HG03575 (cell line): ENCODE measurements around the gene HEG1.

ENCODE experiments used
- ATAC-seq: cut with Tn5 transposase; IDR thresholded peaks from one replicate; pipeline ENCODE4 v1.9.1; 2021; ENCODE audit not compliant: unreplicated experiment, insufficient number of reproducible peaks, low FRiP score; ENCODE audit errors: extremely low read depth

Gene HEG1

DNA sequence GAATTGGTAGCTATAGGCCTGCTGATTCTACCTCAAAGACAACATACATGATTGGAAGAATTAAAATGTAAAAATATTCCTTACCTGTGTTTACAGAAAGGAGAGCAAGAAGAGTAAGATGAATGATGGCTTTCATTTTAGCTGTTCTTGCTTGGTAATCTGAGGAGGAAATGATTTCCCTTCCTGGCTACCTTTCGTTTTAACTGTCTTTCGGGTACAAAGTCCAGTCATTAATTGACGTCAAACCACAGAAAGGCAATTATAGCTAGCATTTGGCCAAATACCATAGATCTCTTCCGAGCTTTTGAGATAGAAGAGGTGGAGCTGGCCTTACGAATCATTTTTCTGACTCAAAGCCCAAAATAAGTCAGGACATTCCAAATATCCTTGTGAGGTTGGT, 121.2 kb downstream of the HEG1 start, which contains the start of gene MUC13:
TSS of gene MUC13 (minus strand) at position 175 of the 400 bp plus-strand sequence. CDS start at position 136, 39 bp downstream.
- ATAC-seq: no peak

DNA sequence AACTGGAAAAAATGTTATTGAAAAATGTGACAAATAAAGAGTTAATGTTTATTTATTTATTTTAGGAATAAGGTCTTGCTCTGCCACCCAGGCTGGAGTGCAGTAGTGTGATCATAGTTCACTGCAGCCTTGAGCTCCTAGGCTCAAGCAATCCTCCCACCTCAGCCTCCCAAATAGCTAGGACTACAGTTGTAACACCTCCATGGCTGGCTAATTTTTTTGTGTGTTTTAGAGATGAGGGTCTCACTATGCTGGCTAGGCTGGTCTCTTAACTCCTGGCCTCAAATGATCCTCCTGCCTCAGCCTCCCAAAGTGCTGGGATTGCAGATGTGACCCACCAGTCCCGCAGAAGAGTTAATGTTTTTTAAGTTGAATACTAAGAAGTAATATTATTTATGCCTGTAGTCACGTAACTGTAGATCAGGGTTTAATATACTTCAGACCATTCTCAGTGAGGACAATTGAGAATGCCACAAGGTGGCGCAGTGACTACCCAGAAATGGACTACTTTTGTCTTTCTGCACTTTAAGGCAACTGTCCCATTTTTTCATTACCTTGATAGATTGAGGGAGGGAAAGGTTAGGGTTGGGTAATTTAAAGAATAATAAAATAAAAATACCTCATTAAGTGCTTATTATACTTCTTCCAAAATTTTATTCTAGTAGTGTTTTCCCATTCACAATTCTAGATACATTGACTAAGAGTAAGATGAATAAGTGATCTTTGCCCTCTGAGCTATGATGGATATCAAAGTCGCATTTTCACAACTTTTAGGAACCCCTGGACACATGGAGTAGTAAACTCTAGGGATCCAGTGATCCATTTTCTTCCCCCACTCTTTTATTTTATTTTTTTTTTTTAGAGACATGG, 127.2 kb downstream of the HEG1 start:
- ATAC-seq: no peak

DNA sequence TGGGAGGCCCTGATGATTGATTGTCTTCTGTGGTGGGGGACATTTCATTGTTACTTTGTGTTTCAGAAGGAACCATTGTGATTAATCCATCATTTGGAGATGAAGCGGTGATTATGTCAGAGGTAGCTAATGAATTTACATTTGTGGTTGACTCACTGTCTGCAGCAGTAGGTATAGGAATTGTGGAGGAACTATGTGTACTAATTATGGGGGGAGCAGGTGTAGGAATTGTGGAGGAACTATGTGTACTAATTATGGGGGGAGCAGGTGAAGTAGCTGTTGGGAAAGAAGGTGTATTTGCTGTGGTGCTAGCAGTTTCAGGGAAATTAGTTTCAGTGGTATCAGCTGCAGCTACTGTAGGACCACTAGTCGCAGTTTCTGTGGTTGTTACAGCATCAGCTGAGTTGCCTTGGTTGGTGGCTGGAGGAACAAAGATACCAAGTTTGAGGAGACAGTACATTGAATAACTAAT, 128.2 kb downstream of the HEG1 start:
- no peak for ATAC-seq

DNA sequence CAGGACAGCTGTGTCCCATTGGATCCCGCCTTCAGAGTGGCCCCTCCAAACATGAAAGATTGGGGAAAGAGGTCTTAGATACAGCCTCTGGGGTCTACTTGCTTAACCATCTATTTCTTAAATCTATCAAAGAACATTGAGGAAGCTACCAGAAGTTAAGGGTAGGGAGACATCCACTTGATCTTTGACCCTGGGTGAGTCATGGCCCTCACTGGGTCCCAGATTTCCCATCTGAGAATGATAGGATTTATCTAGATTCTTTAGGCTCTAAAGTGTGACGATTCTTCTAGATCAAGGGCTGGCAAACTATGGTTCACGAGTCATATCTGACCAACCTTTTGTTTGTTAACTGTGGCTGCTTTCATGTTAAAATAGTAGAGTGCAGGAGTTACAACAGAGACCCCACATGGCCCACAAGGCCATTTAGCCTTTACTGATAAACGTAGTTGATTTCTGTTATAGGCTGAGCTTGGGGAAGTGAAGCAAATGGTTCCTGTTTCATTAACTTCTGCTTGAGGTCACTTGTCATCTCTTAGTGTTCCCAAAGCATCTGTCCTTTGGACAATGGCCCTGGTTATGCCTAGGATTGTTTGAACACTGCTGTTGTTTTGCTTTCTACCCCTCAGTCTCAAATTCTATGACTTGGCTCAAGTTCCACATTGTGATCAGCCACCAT, 129.2 kb downstream of the HEG1 start:
- no peak for ATAC-seq

DNA sequence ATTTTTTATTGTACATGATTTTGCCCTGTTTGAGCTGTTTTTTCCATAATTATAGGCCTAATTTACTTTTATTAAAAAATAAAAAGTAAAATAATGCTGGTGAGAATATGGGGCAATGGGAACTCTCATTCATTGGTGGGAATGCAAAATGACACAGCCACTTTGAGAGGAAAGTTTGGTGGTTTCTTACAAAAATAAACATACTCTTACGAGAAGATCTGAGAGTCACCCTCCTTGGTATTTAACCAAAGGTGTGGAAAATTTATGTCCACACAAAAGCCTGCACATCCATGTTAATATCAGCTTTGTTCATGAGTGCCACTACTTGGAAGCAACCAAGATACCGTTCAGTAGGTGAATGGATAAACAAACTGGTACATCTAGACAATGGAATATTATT, 131.1 kb downstream of the HEG1 start:
- ATAC-seq: no peak

GRCh38 chr3:124923833-124924232, 132.0 kb downstream of the HEG1 start:
- ATAC-seq: no peak

DNA sequence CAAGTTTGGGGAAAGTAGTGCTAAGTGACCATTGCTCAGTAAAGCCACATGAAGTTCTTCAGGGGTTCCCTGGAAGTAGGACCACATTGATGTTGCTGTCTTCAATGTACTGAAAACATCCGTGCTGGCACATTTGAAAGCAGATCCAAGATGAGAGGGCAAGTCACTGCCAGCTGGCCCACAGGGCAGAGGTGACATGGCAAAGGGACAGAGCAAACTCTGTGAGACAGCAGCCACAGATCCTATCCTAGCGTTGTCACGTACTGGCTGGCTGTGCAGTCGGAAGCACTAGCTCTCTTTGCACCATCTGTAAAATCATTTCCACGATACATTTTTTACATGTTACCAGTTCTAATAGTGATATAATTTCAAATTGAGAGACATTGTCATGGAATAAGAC, 135.1 kb downstream of the HEG1 start:
- ATAC-seq: no peak

GRCh38 chr3:124919756-124920155, 136.0 kb downstream of the HEG1 start:
- no peak for ATAC-seq

- no peak for ATAC-seq
These were observed 137.3 kb downstream of the HEG1 start for GRCh38 chr3:124918524-124918923.

GRCh38 chr3:124916837-124917409, 138.9 kb downstream of the HEG1 start:
- no peak for ATAC-seq
